NCI-H2196 (cell line): ENCODE results near the gene EXOSC2.

Source experiments
- DNase-seq: peaks from one replicate; lab custom pipeline; 2025; ENCODE audit not compliant: unreplicated experiment; lab: John Stamatoyannopoulos, UW

EXOSC2 gene

GRCh38 chr9:130693426-130694191 is at the start of gene EXOSC2:
EXOSC2 (plus strand) TSS chr9:130693780; CDS start chr9:130693792, 12 bp downstream.
- DNase-seq = peak; percentile 95

- no peak for DNase-seq
These were observed 42.4 kb upstream of the EXOSC2 start for GRCh38 chr9:130651221-130651620.

GRCh38 chr9:130651752-130652151 is 41.8 kb upstream of the EXOSC2 start:
- DNase-seq = no peak

- no peak for DNase-seq
These were observed 38.7 kb upstream of the EXOSC2 start for GRCh38 chr9:130654879-130655278.

- DNase-seq = no peak
These were observed 34.5 kb upstream of the EXOSC2 start for GRCh38 chr9:130658893-130659698.

GRCh38 chr9:130659699-130660248 is 33.8 kb upstream of the EXOSC2 start:
- no peak for DNase-seq

GRCh38 chr9:130660326-130660682 is 33.3 kb upstream of the EXOSC2 start:
- DNase-seq = no peak

- DNase-seq = no peak
These were observed 32.7 kb upstream of the EXOSC2 start for GRCh38 chr9:130660683-130661450.

- no peak for DNase-seq
These were observed 32.0 kb upstream of the EXOSC2 start for GRCh38 chr9:130661451-130662098.

- DNase-seq = no peak
These were observed 31.2 kb upstream of the EXOSC2 start for GRCh38 chr9:130662099-130662969.

GRCh38 chr9:130662970-130663257 is 30.7 kb upstream of the EXOSC2 start:
- no peak for DNase-seq

GRCh38 chr9:130663258-130663976 is 30.2 kb upstream of the EXOSC2 start:
- DNase-seq = no peak

- DNase-seq = no peak
These were observed 29.7 kb upstream of the EXOSC2 start for GRCh38 chr9:130663977-130664250.

- no peak for DNase-seq
These were observed 29.1 kb upstream of the EXOSC2 start, which contains the start of gene PRDM12 for GRCh38 chr9:130664251-130665028. PRDM12 (plus strand) TSS chr9:130664594; CDS start chr9:130664654, 60 bp downstream.

GRCh38 chr9:130665029-130665430 is 28.6 kb upstream of the EXOSC2 start:
- no peak for DNase-seq

- DNase-seq = no peak
These were observed 27.9 kb upstream of the EXOSC2 start for GRCh38 chr9:130665431-130666392.

- DNase-seq = no peak
These were observed 27.0 kb upstream of the EXOSC2 start for GRCh38 chr9:130666393-130667119.
